HG03280 (cell line): ENCODE results near the gene SEMA4C.
"Not testable (repeated sequence)": the region's sequence is repeated elsewhere in the genome, so short reads cannot be mapped to it uniquely, and the experiment has no call there.

Experiments
- ATAC-seq: cut with Tn5 transposase; IDR thresholded peaks from one replicate; pipeline ENCODE4 v1.9.1; 2021; ENCODE audit warnings: mild to moderate bottlenecking, moderate library complexity; ENCODE audit not compliant: unreplicated experiment

SEMA4C gene

DNA sequence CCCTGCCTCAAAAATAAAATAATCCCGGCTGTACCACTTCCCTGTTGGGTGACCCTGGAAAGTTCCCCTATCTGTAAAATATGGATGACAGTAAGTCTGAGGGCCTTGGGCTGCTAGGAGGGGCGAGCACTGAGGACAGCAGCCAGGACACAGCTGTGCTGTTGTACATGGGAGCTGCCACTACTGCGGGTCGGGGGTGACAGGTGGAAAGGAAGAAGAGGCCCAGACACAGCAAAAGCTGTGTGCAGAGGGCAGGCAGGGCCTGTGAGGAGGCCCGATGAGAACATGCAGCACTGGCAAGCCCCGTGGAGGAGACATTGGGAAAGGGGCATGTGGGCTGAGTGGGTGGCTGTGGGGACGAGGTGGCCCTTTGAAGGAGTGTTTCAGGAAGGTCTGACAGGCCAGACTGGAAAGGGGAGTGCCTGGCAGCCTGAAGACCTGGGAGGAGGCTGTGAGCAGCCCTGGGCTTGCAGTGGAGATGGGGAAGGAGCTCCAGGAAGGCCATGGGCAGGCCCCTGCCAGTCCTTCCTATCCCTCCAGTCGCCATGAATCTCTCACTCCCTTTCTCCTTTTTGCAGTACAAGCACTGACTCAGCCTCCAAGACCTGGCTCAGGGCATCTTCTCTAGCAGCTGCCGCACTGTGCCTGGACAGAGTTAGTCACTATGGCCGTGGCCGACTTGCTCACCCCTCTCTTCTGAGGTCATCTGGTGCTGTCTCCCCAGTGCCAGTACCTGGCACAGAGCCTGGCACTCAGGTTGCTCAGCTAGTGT, 28.9 kb upstream of the SEMA4C start:
- no peak for ATAC-seq

DNA sequence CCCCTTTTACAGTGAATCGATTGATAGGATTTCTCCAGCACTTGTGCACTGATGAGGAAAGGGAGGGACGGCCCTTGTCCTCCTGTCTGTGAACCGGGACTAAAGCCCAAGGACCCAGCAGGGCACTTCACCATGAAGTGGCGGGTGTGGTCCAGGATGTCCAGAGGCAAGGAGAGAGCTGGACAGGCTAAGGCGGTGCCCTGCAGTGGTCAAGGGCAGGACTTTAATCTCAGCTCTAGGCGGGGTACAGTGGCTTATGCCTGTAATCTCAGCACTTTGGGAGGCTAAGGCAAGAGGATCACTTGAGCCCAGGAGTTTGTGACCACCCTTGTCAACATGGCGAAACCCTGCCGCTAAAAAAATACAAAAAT, 28.2 kb upstream of the SEMA4C start:
- ATAC-seq = no peak

DNA sequence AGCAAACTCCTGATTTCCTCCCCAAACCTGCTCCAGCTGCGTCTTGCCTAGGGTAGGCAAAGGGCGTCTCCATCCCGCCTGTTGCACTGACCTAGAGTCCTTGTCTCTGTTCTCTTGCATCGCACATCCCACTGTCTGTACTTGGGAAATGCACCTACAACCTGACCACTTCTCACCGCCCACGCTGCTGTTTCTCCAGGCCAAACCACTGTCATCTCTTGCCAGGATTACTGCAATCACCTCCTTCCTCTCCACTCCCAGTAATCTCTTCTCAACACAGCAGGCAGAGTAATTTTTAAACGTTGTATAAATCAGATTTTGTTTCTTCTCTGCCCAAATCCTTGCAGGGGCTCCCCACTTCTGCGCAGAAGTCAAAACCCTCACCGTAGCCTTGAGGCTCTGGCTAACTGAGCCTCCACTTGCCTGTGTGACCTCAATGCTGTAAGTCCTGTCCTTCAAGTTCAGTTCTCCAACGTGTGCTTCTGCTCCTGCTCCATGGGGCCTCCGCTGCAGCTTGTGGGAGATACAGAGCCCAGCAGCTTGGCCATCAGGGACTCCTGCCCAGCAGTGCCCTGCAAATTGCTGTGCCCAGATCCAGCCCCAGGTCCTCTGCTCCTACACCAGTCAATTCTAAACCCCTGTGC, 27.7 kb upstream of the SEMA4C start:
- ATAC-seq = no peak

DNA sequence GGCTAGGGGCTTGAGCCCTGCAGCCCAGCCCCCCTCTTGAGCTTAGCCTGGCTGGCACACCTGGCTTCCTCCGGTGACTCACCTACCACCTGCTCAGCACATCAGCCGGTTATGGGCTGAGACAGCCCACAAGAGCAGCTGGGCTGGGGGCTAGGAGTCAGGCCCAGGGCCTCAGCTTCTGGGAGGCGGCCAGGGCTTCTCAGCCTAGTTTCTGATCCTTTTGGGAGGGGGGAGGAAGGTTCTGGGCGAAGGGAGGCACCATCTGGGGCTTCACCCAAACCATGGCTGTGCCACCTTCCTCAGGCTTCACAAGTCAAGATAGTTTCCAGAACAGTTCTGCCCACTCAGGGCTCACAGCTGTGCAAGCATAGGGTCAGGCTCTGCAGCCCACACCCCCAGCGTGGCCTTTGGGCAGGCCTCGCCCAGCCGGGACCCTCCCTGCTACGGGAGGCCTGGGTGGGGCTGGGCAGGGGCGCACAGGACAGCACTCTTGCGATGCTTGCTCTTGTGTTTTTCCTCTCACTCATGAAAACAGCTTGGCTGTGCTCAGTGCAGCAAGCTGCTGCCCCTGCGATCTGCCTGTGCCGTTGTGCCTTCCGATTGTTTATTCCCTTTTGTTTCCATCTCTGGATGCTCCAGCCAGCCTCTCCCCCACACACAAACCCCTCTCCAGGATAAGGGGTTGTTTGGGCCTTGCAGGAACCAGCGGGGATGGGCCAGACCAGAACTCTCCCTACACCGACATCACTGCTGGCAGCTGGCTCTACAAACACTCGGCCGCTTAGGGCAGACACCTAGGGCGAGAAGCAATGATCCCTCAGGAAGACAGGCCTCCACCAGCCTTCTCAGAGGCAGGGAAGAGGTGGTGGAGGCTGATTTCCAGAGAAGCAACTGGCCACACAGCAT, 26.1 kb upstream of the SEMA4C start:
- ATAC-seq = no peak

DNA sequence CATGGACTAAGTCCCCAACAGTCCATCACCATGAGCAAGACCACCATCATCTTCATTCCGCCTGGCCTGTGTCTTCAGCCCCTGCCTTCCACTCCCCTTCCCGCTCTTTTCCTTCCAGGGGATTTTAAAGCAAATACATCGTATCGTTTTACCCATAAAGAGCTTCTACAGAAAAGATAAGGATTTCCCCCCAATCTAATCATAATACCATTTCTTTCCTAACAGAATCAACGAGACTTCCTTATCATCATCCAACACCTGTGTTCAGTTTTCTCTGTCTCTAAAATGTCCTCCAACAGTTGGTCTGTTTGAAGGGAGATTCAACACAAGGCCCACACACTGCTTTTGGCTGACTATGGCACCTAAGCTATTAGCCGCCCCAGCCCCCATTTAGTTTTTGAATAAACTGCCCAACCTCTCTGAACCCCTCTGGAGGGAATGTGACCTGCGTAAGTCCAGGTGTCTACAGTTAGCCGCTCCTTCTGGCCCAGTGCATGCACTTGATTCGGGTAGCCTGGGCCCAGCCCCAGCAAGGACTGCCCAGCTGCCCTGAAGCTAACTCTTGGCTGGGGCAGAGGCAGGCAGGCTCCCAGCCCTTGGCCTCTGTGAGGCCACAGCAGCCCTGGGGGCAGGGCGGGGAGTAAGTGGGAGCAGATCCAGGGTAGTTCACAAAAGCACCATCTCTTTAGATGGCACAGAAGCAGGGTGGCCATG, 25.3 kb upstream of the SEMA4C start:
- ATAC-seq = no peak

DNA sequence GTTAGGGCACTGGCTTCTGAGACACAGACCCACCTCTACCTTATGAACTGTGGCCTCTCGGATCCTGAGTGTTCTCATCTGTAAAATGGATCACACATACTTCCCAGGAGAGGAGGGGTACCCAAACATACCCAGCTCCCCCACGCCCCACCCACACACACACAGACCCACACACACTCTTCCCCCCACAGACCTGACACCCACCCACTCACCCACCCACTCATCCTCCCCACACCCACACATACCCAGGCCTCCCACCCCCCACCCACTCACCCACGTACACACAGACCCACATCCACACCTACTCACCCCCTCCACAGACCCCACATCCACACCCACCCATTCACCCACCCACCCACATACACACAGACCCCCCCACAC, 24.3 kb upstream of the SEMA4C start:
- no peak for ATAC-seq

DNA sequence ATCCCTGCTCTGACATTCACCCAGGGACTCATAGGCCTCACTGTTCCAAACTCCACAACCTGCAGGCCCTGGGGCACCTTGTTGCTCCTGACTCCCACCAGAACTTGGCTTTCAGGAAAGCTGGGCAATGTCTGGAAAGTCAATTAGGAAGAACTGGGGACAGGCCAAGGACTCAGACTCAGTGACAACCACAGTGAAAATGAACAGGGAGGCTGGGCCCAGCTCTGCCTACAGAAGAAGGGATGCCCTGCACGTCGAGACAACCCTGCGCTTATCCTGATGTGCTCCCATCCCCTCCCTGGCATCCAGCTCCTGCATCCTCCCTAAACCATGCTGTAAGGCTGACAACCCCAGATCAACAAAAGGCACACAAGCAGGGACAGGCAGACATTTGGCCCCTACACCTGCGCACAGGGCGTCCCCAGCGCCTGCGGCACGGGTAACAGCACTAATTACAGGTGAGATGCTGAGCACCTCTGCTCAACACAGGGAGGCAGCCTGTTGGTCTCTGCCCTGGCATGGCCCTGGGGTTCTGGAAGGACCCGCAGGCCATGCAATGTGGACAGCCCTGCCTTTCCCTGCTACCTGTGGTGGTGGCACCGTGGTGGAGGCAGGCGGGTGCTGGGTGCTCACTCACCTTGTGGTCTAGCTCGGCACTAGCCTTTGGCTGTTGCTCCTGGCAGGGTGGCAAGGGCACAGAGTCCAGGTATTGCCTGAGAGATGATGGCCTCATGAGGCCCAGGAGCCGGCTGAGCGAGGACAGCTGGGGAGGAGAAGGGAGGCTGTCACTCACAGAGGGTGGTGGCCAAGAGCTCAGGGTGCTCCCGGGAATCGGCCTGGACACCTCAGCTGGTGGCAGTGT, 23.6 kb upstream of the SEMA4C start:
- no peak for ATAC-seq

DNA sequence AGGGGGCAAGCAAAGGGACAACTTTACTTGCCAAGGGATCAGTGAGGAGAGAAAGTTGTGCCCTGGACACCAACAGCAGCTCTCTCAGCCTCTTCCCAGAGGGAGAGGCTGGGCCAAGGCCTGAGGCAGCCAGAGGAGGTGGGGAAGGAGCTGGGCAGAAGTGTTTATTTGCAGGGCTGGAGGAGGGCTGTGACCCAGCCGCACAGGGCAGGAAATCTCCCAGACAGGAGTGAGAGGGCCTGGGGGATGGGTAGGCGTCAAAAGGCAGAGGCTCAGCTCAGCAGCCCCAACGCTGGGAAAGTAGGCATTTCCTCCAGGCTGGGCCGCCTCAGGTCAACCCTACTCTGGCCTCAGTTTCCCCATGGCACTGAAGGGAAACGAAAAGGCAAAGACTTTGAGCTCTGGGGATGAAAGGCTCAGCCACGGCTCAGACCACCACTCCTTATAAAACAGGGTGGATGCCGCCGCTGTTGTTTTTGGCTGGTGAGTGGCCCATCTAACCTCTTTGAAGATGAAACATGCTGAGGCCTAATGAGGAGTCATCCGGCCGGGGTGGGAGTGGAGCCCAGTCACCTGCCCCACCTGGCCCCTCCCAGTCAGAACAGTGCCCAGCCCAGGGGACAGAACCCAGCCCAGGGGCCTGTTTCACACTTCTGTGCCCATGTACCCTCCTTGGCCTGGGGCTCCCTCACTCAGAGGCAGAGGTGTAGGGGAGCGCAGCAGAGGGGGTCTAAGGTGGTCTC, 21.9 kb upstream of the SEMA4C start:
- no peak for ATAC-seq

DNA sequence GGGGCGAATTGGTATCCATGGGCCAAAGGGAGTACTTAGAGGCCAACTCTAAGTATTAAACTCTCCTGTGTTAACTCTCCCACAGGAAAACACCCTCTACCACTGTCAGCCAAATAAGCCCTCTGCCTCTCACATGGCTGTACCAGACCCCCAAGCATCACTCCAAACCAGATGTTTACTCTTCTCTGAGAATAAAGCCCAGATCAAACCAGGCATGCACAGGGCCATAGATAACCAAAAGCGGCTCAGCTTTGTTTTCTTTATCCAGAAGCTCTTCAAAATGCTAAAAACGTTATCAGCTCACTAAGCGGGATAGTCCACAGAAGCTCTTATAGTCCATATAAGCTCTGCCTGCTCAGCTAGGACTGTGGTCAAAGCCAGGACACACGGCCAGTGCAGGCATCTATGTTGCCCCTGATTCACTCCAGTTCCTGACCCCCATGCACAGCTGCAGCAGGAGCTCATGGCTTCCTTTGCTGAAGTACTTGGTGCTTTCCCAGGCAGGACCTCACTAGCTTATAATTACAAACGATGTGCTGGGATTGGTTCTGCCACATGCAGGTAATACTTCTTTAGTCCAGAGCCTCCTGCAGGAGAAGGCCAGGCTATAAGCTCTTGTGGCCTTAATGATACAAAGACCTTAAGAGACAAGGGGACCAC, 21.0 kb upstream of the SEMA4C start:
- no peak for ATAC-seq

DNA sequence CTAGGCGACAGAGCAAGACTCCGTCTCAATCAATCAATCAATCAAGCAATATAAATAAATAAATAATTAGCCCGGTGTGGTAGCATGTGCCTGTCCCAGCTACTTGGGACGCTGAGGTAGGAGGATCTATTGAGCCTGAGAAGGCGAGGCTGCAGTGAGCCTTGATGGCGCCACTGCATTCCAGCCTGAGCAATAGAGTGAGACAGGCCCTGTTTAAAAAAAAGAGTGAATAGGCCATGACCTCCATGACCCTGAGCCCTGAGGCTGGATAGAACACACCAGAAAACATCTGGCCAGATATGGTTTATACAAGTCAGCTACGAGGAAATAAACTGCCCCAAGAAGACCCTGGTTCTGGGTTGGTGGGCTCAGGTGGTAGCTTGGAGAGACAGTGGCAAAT, 20.4 kb upstream of the SEMA4C start:
- no peak for ATAC-seq

DNA sequence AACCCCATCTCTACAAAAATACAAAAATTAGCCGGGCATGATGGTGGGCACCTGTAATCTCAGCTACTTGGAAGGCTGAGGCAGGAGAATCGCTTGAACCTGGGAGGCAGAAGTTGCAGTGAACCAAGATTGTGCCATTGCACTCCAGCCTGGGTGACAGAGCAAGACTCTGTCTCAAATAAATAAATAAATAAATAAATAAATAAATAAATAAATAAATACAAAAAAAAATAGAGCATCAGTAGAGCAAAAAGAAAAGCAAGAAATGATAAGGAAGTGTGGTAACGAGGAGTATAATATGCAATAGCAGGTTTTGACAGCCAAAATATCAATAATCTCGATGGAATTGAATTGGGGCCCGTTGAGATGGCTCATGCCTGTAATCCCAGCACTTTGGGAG, 19.6 kb upstream of the SEMA4C start:
- ATAC-seq = not testable (repeated sequence)

DNA sequence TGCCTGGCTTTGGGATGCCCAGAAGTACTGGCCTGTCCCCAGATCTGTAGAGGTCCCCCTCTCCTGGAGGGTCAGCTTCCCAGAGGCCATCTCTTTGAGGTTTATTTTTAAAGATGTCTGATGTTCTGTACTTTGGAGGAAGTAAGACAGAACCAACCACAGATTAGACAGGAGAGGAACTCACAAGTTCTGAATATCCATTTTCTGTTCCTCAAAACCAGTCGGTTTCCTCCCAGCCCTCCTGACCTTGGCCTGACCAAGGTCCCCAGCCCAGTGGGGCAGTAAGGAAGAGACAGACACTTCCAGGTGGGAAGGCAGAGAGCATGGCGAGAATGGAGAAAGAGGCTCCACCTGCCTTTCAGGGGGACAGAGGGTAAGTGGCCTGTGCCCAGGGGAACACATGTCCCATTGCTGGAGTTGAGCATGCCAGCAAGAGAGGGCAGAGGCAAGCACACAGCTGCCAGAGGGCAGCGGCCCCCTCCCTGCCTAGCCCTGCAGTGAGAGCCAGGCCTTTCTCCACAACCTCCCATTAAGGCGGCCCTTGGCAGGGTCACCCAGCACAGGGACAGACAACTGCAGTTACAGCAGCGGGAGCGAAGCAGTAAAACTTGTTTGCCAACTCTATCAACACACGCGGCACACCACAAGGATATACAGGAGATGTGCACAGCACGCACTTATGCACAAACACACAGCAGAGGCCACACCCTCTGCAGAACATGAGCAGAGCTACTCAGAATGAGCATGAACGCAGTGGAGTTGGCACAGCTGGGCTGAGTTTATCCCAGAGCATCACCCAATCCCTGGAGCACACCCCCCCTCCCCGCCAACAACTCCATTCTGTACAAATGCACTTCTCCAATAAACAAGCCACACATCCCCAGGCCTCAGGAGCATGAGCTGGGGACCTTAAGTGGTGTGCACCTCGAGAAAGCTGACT, 18.5 kb upstream of the SEMA4C start:
- no peak for ATAC-seq

DNA sequence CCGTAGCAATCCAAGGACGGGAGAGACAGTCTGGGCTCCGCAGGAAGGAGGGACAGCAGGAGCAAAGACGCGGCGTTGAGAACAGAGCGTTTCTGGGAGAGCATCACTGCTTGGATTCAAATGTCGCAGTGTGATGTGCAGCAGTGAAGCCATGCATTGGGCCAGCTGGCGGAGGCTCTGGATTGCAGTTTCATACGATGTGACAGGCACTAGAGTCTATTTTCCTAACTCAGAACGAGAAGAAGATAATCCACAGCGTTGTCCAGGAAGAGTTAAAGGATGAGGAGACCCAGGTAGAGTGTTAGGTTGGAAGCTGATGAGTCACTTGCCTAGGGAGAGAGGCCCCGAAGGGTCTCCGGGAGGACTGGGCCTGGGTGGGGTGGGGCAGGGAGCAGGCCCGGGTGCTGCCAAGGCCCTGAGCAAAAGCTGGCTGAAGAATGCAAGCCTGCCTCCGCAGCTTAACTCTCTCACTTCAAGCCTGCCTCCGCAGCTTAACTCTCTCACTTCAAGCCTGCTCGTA, 17.7 kb upstream of the SEMA4C start:
- ATAC-seq = no peak

DNA sequence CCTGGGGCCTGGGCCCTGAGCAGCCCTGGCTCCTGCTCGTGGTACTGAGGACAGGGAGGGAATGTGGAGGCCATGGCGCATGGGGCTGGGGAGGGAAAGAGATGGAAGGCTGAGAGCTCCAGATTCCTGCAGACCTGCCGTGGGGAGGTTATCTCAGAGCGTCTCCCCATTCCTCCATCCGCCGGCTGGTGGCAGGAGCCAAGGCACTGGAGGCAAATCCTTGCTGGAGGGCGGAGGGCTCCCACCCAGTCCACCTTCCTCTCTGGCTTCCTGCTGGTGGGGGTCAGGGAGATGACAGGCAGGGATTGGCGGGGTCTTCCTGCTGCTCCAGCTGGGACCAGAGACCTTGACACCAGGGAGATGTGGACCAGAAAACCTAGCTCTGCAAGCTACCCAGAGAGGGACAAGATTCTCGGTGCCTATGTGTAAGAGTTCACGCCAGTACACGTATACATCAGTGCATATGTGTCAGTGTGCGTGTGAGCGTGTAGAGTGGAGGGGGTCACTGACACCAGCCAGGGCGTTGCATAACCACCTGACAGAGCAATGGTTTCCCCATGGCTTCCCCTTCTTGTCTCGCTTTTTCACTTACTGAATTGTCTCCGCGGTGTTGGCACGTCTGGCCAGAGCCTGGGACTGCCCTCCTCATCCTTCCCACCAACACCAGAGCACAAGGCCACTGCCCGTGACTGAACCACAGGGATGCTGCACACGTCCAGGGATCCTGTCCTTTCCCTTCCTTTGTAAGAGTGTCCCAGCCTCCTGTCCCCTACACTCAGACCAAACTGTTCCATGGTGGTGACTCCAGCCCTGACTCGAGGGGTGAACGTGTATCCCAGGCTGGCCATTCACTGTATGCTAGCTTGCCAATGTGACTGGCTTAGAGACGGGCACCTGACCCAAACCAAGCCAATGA, 15.8 kb upstream of the SEMA4C start:
- no peak for ATAC-seq

DNA sequence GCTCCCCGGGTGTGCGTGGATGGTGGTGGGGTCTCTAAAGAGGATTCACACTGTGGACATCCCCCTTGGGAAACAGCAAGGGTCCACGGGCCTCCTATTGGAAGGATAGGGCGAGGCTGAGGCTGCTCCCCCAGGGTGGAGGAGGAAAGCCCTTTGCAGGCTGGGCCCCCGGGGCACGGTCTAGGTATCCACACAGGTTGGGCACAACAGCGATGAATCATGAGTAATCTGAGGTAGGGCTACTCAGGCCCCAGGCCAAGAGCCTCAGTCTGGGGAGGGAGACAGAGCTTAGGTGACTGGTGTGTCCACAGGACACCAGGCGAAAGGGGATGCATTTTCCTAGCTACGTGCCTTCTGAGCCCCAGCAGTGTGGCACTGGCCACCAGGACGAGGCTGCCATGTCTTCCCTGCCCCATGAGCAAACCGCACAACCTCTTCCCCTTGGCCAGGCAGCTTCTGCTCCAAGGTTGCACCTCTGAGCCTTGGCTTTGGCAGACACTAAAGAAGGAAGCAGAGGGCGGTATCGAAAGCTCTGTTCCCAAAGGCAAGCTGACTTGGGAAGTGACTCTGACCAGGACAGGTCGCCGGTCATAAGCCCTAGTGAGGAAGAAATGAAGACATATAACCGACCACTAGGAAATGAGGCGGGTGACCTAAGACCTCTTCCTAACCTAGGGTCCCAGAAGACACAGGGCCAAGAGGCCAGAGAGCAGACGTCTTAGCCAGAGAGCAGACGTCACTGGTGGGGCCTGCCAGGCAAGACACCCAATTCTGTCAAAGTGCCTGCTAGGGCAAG, 14.6 kb upstream of the SEMA4C start:
- ATAC-seq = no peak

DNA sequence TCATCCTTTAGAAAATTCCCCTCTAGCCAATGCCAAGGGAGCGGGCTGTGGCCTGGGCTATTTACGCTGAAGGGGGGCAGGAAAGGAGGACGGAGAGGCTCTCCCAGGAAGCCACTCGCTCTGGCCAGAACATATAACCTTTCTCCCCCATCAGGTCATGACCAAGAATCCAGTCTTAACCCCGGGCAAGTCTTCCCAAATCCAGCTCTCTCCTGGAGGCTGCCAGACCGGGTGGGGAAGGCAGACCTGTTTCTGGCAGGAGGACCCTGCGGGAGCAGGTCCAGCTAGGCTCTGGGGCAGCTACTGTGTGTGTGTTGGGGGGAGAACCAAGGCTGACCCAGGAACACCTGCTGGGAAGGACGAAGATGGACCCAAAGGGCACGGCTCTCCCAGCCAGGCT, 13.4 kb upstream of the SEMA4C start:
- no peak for ATAC-seq
